ENCODE data around the gene ALKBH6. TPM values are rescaled to one million over a fixed set of nuclear protein-coding genes. Genes with fewer than 3 reads are reported as not detected.

ALKBH6 gene
- polyA plus RNA-seq, 1 experiment: 17.5 TPM

DNA sequence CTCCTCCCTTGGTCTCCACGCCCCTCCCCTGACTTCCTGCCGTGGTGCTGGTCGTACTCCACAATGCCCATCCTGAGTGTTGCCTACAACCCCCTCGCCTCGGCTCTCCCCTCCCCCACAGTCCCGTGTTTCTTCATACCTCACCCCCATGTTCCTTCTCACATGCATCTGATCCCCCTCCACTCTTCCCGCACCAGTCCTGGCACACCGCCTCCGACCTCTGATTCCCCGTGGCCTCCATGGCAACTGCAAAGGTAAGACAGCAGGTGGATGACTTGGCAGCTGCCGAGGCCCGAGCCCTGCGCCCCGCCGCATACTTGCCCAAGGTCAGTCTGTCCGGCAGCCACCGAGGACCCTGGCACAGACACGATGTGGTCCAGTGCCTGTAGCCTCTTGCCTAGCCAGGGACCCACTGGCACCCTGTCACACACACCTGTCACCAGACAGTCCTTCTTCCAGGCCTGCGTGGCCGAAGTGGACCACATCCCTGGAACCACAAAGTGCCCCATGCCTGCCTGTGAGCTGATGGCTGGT, 35.1 kb downstream of the ALKBH6 start:
- Histone ChIP-seq H3K36me3 (ENCODE audit: control insufficient read depth, insufficient read depth, low read length) (no peaks in the 10 kb centered on the region), H3K27me3 (ENCODE audit: control insufficient read depth, insufficient read depth, low read length) (no peaks in the 10 kb centered on the region; the same call in 1 of the 2 replicates), H3K4me3 (ENCODE audit: low read depth, low read length) (no peak overlapping the region)
- CTCF ChIA-PET: no interaction called here
- no peak for DNase-seq (ENCODE audit: low read depth)
- POLR2A ChIA-PET: no interaction called here
- TF ChIP-seq, protein P1, sequence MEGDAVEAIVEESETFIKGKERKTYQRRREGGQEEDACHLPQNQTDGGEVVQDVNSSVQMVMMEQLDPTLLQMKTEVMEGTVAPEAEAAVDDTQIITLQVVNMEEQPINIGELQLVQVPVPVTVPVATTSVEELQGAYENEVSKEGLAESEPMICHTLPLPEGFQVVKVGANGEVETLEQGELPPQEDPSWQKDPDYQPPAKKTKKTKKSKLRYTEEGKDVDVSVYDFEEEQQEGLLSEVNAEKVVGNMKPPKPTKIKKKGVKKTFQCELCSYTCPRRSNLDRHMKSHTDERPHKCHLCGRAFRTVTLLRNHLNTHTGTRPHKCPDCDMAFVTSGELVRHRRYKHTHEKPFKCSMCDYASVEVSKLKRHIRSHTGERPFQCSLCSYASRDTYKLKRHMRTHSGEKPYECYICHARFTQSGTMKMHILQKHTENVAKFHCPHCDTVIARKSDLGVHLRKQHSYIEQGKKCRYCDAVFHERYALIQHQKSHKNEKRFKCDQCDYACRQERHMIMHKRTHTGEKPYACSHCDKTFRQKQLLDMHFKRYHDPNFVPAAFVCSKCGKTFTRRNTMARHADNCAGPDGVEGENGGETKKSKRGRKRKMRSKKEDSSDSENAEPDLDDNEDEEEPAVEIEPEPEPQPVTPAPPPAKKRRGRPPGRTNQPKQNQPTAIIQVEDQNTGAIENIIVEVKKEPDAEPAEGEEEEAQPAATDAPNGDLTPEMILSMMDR (IDR thresholded peaks at IDR 0.05; ENCODE audit: insufficient read depth, low read depth, low read length): no peak

DNA sequence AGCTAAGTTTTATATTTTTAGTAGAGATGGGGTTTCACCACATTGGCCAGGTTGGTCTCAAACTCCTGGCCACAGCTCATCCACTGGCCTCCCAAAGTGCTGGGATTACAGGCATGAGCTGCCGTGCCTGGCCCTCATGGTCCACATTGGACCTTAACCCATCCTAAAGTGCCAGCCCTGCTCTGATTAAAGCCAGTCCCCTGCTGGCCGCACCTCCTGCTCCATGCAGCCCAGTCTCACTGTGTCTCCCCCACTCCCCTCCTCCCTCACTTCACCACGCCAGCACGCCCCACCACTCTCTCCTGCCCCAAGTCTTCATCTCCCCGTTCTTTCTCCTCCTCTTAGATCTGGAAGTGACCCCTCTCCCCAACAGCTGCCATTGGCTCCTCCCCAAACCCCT, 35.7 kb downstream of the ALKBH6 start:
- DNase-seq (ENCODE audit: low read depth): no peak
- Histone ChIP-seq H3K27me3 (ENCODE audit: control insufficient read depth, insufficient read depth, low read length) (no peaks in the 10 kb centered on the region; the same call in 1 of the 2 replicates), H3K4me3 (ENCODE audit: low read depth, low read length) (no peak overlapping the region), H3K36me3 (ENCODE audit: control insufficient read depth, insufficient read depth, low read length) (no peaks in the 10 kb centered on the region)
- TF ChIP-seq, protein P1 (IDR thresholded peaks at IDR 0.05; ENCODE audit: insufficient read depth, low read depth, low read length): no peak
- ChIA-PET POLR2A (no interaction called here), CTCF (no interaction called here)

DNA sequence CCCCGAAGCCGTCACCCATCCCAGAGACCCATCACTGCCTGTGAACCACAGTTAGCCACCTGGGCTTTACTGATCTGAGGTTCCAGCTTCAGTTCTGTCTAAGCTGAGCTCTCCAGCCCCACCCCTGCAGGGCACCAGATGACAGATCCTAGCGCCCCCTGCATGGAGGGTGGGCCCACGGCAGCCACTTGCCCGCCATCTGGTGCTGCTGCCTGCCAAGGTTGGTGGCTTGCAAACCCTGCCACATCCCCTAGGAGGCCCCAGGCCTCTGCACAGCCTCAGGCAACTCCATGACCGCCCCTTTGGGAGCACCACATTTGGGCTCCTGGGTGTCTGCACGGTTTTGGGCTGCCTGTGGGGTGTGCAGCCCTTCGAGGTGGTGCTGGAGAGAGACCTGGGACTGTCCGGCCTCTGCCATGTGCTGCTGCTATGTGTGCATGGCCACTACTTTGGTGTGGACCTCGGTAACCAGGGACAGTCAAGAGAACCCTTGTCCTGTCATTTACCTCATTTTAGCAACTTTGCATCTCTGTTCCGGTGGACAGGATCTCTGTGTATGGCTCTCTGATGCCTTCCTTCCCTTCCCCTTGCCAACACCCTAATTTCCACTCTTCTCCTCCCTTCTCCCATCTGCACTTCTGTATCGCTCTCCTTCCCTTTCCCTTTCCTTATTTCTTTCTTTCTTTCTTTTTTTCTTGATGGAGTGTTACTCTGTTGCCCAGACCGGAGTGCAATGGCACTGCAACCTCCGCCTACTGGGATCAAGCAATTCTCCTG, 36.4 kb downstream of the ALKBH6 start:
- ChIA-PET POLR2A (no interaction called here), CTCF (interaction anchor here (1.6 kb wide), 1 partner anchor 11 kb away, joined by 3 read pairs; no protein-coding TSS in a partner anchor)
- Histone ChIP-seq H3K36me3 (ENCODE audit: control insufficient read depth, insufficient read depth, low read length) (no peaks in the 10 kb centered on the region), H3K4me3 (ENCODE audit: low read depth, low read length) (no peak overlapping the region), H3K27me3 (ENCODE audit: control insufficient read depth, insufficient read depth, low read length) (no peaks in the 10 kb centered on the region; the same call in 1 of the 2 replicates)
- DNase-seq (ENCODE audit: low read depth): no peak
- TF ChIP-seq, protein P1 (IDR thresholded peaks at IDR 0.05; ENCODE audit: insufficient read depth, low read depth, low read length): no peak

DNA sequence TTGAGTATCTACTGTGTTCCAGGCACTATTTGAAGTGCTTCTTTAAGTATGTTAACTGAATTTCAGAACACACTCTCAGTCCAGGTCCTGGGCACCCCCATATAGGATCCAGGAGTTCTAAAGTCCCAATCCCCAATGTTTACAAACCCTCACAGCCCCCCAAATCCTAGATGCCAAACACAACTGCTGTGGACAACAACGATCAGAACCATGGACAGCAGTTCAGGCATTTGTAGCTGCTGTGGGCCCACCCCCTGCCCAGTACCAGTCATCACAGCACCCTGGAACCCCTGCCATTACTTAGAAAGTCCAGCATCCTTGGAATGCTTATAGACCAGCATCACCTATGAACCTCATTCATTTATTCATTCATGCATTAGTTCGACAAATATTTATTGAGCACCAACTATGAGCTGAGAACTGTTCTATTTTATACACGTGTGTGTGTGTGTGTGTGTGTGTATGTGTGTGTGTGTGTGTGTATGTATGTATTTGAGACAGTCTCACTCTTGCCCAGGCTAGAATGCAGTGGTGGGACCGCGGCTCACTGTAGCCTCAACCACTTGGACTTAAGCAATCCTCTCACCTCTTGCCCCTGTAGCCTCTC, 38.3 kb downstream of the ALKBH6 start:
- ChIA-PET CTCF (interaction anchor here (1.3 to 1.6 kb wide), 2 partner anchors 9 to 20 kb away, joined by 3 read pairs; partner anchors contain the start of gene SDHAF1), POLR2A (no interaction called here)
- TF ChIP-seq, protein P1 (IDR thresholded peaks at IDR 0.05; ENCODE audit: insufficient read depth, low read depth, low read length): no peak
- Histone ChIP-seq H3K36me3 (ENCODE audit: control insufficient read depth, insufficient read depth, low read length) (no peaks in the 10 kb centered on the region), H3K27me3 (ENCODE audit: control insufficient read depth, insufficient read depth, low read length) (no peaks in the 10 kb centered on the region; the same call in 1 of the 2 replicates), H3K4me3 (ENCODE audit: low read depth, low read length) (no peak overlapping the region)
- DNase-seq (ENCODE audit: low read depth): no peak

DNA sequence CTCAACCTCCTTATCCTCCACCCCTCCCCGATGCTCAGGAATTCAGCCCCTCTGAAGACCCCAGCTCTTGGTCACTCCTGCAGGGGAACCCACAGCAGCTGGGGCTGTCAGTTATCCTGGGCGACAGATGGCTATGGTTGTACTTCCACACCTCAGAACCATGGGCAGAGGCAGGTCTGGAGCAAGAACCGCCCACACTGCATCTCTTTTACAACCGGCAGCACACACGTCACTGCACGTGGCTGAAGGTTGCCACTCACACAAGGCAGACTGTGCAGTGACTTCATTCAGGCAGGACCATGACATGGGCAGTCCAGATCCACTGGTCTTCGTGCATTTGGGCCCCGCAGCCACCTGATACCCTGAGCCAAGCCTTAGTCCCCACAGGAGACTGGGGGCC, 40.5 kb downstream of the ALKBH6 start:
- H3K4me3 ChIP-seq (ENCODE audit: low read depth, low read length): no peak overlapping the region
- POLR2A ChIA-PET: no interaction called here
- no peaks in the 10 kb centered on the region for H3K36me3 ChIP-seq (ENCODE audit: control insufficient read depth, insufficient read depth, low read length)
- TF ChIP-seq, protein P1 (IDR thresholded peaks at IDR 0.05; ENCODE audit: insufficient read depth, low read depth, low read length): no peak
- CTCF ChIA-PET: no interaction called here
- no peak for DNase-seq (ENCODE audit: low read depth)
- H3K27me3 ChIP-seq (ENCODE audit: control insufficient read depth, insufficient read depth, low read length): no peaks in the 10 kb centered on the region; the same call in 1 of the 2 replicates
